Liver (tissue), 9 donors: ENCODE measurements around the gene CD248. TPM values are rescaled to one million over a fixed set of nuclear protein-coding genes. Genes with fewer than 3 reads are reported as not detected.

Experiments used
- DNase-seq: peaks from one replicate; pipeline ENCODE4 v3.0.0-alpha.2; 2017; ENCODE audit warnings: low spot score
- H3K27ac ChIP-seq, 2 donors: one replicate each; pipeline ENCODE4 v1.7.0; 2013; ENCODE audit warnings: inconsistent platforms in 2 of 2, low read length in 2 of 2, control low read depth in 1 of 2, low read depth in 1 of 2, mild to moderate bottlenecking in 1 of 2
- H3K27me3 ChIP-seq, 4 donors: one replicate each; pipeline versions ENCODE4 v1.6.1 to v1.7.0; 2013; ENCODE audit warnings: low read length in 3 of 4, inconsistent platforms in 1 of 4, mild to moderate bottlenecking in 1 of 4, moderate library complexity in 1 of 4; ENCODE audit not compliant: control insufficient read depth in 4 of 4, insufficient read depth in 4 of 4
- H3K36me3 ChIP-seq, 4 donors: one replicate each; pipeline versions ENCODE4 v1.6.1 to v1.7.0; 2013; ENCODE audit warnings: low read length in 3 of 4, mild to moderate bottlenecking in 3 of 4, low read depth in 1 of 4, moderate library complexity in 1 of 4; ENCODE audit not compliant: control insufficient read depth in 4 of 4, insufficient read depth in 3 of 4
- H3K4me1 ChIP-seq, 4 donors: one replicate each; pipeline versions ENCODE4 v1.6.1 to v1.7.0; 2013; ENCODE audit warnings: low read length in 3 of 4, mild to moderate bottlenecking in 3 of 4, moderate library complexity in 1 of 4; ENCODE audit not compliant: control insufficient read depth in 4 of 4, insufficient read depth in 4 of 4
- H3K4me3 ChIP-seq, 3 donors: one replicate each; pipeline versions ENCODE4 v1.6.1 to v1.7.0; 2013; ENCODE audit warnings: low read length in 3 of 3, control low read depth in 1 of 3, low read depth in 1 of 3, mild to moderate bottlenecking in 1 of 3
- H3K9ac ChIP-seq, 2 donors: one replicate each; pipeline ENCODE4 v1.7.0; 2013; ENCODE audit warnings: low read length in 2 of 2, mild to moderate bottlenecking in 2 of 2, moderate library complexity in 2 of 2, control low read depth in 1 of 2, low read depth in 1 of 2
- H3K9me3 ChIP-seq, 4 donors: one replicate each; pipeline versions ENCODE4 v1.6.1 to v1.7.0; 2013; ENCODE audit warnings: low read length in 3 of 4; ENCODE audit not compliant: control insufficient read depth in 4 of 4
- EGR1 ChIP-seq, 2 donors: IDR thresholded peaks; 2 replicates each; pipeline ENCODE4 v1.6.1; 2016 to 2018; ENCODE audit warnings: antibody characterized with exemption in 2 of 2, low read depth in 2 of 2
- FOXA1 ChIP-seq: IDR thresholded peaks from 2 replicates; pipeline ENCODE4 v1.6.1; 2016; ENCODE audit warnings: antibody characterized with exemption
- FOXA2 ChIP-seq: IDR thresholded peaks from 2 replicates; pipeline ENCODE4 v1.6.1; 2016; ENCODE audit warnings: antibody characterized with exemption
- GABPA ChIP-seq, 2 donors: IDR thresholded peaks in 1 of 2; conservative IDR thresholded peaks in 1 of 2; 2 replicates each; pipeline ENCODE4 v1.6.1; 2016; ENCODE audit warnings: antibody characterized with exemption in 2 of 2, mild to moderate bottlenecking in 1 of 2, moderate library complexity in 1 of 2
- HNF4A ChIP-seq, 2 donors: conservative IDR thresholded peaks; 2 replicates each; pipeline ENCODE4 v1.6.1; 2016; ENCODE audit warnings: antibody characterized with exemption in 2 of 2, mild to moderate bottlenecking in 2 of 2
- HNF4G ChIP-seq: IDR thresholded peaks from 2 replicates; pipeline ENCODE4 v1.6.1; 2016; ENCODE audit warnings: antibody characterized with exemption
- JUND ChIP-seq, 2 donors: IDR thresholded peaks; 2 replicates each; pipeline ENCODE4 v1.6.1; 2016; ENCODE audit warnings: antibody characterized with exemption in 2 of 2
- NR2F2 ChIP-seq: IDR thresholded peaks from 2 replicates; pipeline ENCODE4 v1.6.1; 2016; ENCODE audit warnings: antibody characterized with exemption
- RAD21 ChIP-seq, 2 donors: IDR thresholded peaks; 2 replicates each; pipeline ENCODE4 v1.6.1; 2016; ENCODE audit warnings: antibody characterized with exemption in 2 of 2, mild to moderate bottlenecking in 2 of 2
- RXRA ChIP-seq, 2 donors: IDR thresholded peaks; 2 replicates each; pipeline ENCODE4 v1.6.1; 2017 to 2018; ENCODE audit warnings: antibody characterized with exemption in 2 of 2, mild to moderate bottlenecking in 1 of 2
- SP1 ChIP-seq: IDR thresholded peaks from 2 replicates; pipeline ENCODE4 v1.6.1; 2018; ENCODE audit warnings: antibody characterized with exemption, mild to moderate bottlenecking
- TAF1 ChIP-seq: conservative IDR thresholded peaks from 2 replicates; pipeline ENCODE4 v1.6.1; 2016; ENCODE audit warnings: antibody characterized with exemption, mild to moderate bottlenecking
- YY1 ChIP-seq: IDR thresholded peaks from 2 replicates; pipeline ENCODE4 v1.6.1; 2016; ENCODE audit warnings: antibody characterized with exemption, mild to moderate bottlenecking
- WGBS: extraction: QIAGEN DNeasy Blood & Tissue Kit; methylation state at CpG from one replicate; pipeline ENCODE4 v1.1.7; 2013; 5-methylcytosine and 5-hydroxymethylcytosine counted together
- polyA plus RNA-seq, 2 donors: library from polyadenylated mRNA; stranded (reverse) in 1 of 2; unstranded in 1 of 2; fragments of 200-250 nt in 1 of 2; fragments of >200 nt in 1 of 2; fragmentation: Nextera tagmentation in 1 of 2; extraction: Ambion mirVana in 1 of 2; gene quantifications; one replicate each; pipeline versions ENCODE4 v1.2.1 to v1.2.3, GENCODE V29; 2013 to 2015
- total RNA-seq, 2 donors: library from RNA; depleted of rRNA; stranded (reverse); fragments of >200 nt; gene quantifications; one replicate each; pipeline ENCODE4 v1.2.3, GENCODE V29; 2014
- TF ChIP-seq, protein P1 (sequence below): IDR thresholded peaks from 2 replicates; pipeline ENCODE4 v1.6.1; 2016; ENCODE audit warnings: antibody characterized with exemption, mild to moderate bottlenecking
- TF ChIP-seq, protein P2 (sequence below): IDR thresholded peaks from 2 replicates; pipeline ENCODE4 v1.6.1; 2016; ENCODE audit warnings: antibody characterized with exemption
- TF ChIP-seq, protein P3 (sequence below): IDR thresholded peaks from 2 replicates; pipeline ENCODE4 v1.6.1; 2016; ENCODE audit warnings: antibody characterized with exemption
- donor health status: healthy.
- donor health status: healthy.
- donor health status: healthy.
- donor health status: healthy.
- donor health status: healthy.

CD248 gene
- total and polyA plus RNA-seq, 4 donors = 0.64 to 3.0 (median 1.2) TPM

DNA sequence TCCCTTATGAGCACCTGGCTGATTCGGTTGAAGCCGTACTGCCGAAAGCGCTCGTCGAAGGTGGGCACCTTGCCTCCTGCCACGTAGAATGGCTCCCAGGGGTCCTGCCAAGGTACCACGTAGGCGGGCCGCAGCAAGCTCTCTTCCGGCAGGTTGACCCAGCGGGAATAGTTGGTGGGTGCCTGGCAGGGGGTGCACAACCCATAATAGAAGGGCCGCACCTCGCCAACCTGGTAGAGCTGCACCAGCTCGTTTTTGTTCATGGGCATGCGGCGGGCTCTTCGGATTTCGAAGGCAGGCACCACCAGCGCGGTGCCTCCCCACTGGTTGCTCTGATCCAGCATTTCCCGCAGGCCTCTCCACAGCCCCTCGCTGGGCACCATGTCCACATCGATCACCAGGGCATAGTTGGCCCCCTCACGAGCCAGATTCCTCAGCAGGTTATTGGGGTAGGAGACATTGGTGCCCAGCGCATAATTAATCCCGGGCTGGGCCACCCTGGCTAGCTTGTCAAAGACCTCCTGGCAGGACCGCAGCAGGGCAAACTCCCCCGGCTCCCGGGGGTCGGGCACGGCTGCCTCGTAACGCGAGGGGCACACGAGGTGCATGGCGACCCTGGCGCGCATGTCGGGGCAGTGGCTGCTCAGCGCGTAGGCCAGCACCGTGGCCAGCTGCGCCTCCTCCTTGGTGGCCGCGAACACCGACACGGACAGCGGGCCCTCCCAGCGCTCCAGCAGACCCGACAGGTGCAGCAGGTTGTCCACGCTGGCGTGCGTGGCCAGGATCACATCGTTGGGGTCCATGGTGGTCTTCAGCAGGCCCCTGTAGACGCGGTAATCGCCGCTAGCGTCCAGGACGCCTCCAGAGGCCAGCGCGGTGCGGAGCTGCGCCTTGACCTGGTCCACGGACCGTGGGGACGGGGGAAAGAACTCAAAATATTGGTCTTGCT is 29.9 kb upstream of the CD248 start:
- DNase-seq = no peak
- Histone ChIP-seq H3K27me3 (no peaks in the 10 kb centered on the region), H3K4me1 (peaks cover 11 to 67% (median 57%) of the 10 kb centered on the region in 4 donors), H3K27ac (peak overlapping the region; percentile 26 to 81), H3K4me3 (peak overlapping the region; percentile 76 to 82 (median 81)), H3K9me3 (no peaks in the 10 kb centered on the region), H3K9ac (peak overlapping the region in 1 of 2 donors; percentile 50), H3K36me3 (peaks cover under 1 to 4% (median 3%) of the 10 kb centered on the region in 4 donors)
- TF ChIP-seq HNF4A (conservative IDR thresholded peaks at IDR 0.05) = no peak
- no peak for TF ChIP-seq RAD21 (IDR thresholded peaks at IDR 0.05)
- no peak for TF ChIP-seq NR2F2
- TF ChIP-seq, protein P1, sequence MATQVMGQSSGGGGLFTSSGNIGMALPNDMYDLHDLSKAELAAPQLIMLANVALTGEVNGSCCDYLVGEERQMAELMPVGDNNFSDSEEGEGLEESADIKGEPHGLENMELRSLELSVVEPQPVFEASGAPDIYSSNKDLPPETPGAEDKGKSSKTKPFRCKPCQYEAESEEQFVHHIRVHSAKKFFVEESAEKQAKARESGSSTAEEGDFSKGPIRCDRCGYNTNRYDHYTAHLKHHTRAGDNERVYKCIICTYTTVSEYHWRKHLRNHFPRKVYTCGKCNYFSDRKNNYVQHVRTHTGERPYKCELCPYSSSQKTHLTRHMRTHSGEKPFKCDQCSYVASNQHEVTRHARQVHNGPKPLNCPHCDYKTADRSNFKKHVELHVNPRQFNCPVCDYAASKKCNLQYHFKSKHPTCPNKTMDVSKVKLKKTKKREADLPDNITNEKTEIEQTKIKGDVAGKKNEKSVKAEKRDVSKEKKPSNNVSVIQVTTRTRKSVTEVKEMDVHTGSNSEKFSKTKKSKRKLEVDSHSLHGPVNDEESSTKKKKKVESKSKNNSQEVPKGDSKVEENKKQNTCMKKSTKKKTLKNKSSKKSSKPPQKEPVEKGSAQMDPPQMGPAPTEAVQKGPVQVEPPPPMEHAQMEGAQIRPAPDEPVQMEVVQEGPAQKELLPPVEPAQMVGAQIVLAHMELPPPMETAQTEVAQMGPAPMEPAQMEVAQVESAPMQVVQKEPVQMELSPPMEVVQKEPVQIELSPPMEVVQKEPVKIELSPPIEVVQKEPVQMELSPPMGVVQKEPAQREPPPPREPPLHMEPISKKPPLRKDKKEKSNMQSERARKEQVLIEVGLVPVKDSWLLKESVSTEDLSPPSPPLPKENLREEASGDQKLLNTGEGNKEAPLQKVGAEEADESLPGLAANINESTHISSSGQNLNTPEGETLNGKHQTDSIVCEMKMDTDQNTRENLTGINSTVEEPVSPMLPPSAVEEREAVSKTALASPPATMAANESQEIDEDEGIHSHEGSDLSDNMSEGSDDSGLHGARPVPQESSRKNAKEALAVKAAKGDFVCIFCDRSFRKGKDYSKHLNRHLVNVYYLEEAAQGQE = no peak
- no peak for TF ChIP-seq FOXA2
- TF ChIP-seq, protein P2, sequence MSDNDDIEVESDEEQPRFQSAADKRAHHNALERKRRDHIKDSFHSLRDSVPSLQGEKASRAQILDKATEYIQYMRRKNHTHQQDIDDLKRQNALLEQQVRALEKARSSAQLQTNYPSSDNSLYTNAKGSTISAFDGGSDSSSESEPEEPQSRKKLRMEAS = no peak
- no peak for TF ChIP-seq HNF4G
- TF ChIP-seq RXRA (IDR thresholded peaks at IDR 0.05) = no peak
- no peak for TF ChIP-seq EGR1 (IDR thresholded peaks at IDR 0.05; ENCODE audit: low read depth in 2 of 2)
- no peak for TF ChIP-seq FOXA1
- no peak for TF ChIP-seq TAF1
- TF ChIP-seq JUND (IDR thresholded peaks at IDR 0.05) = no peak
- no peak for TF ChIP-seq SP1
- TF ChIP-seq, protein P3, sequence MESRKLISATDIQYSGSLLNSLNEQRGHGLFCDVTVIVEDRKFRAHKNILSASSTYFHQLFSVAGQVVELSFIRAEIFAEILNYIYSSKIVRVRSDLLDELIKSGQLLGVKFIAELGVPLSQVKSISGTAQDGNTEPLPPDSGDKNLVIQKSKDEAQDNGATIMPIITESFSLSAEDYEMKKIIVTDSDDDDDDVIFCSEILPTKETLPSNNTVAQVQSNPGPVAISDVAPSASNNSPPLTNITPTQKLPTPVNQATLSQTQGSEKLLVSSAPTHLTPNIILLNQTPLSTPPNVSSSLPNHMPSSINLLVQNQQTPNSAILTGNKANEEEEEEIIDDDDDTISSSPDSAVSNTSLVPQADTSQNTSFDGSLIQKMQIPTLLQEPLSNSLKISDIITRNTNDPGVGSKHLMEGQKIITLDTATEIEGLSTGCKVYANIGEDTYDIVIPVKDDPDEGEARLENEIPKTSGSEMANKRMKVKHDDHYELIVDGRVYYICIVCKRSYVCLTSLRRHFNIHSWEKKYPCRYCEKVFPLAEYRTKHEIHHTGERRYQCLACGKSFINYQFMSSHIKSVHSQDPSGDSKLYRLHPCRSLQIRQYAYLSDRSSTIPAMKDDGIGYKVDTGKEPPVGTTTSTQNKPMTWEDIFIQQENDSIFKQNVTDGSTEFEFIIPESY = no peak
- WGBS = 33% methylated on average over 68 of the region's 68 CpGs

DNA sequence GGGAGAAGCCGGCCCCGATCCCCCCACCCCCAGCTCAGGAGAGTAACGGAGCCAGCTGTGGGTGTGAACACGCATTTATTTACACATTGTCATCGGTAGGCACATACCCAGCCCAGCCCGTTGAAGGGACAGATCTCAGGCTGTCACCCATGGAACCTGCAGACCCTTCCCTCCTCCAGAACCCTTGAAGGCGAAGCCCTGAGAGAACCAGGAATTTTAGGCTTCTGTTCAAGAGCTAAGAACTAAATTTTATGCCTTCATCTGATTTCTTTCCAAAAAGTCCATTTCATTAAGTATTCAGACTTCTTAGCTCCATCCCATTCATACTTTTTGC is 28.4 kb upstream of the CD248 start:
- no peaks in the 10 kb centered on the region for H3K27me3 ChIP-seq
- 3% methylated on average over 7 of the region's 7 CpGs for WGBS
- H3K4me1 ChIP-seq = peaks cover 11 to 54% (median 48%) of the 10 kb centered on the region in 4 donors
- H3K9ac ChIP-seq = peak overlapping the region in 1 of 2 donors; percentile 33
- DNase-seq = no peak
- H3K9me3 ChIP-seq = no peaks in the 10 kb centered on the region
- peak overlapping the region; percentile 46 to 95 (median 75) for H3K4me3 ChIP-seq
- TF ChIP-seq, protein P1 = no peak
- TF ChIP-seq GABPA (IDR thresholded peaks at IDR 0.05 in 1 of 2, conservative IDR thresholded peaks at IDR 0.05 in 1 of 2) (no peak), YY1 (peak; percentile 41)
- H3K27ac ChIP-seq = peak overlapping the region; percentile 21 to 66
- peaks cover 11 to 17% (median 12%) of the 10 kb centered on the region in 4 donors for H3K36me3 ChIP-seq
